CD4-positive, alpha-beta T cell treated with Interleukin-17A for 1 hour (primary cell): ENCODE data around the gene GAMT.

Source experiments
- DNase-seq: peaks from one replicate; pipeline ENCODE4 v3.0.0-alpha.2; 2020

Gene GAMT

DNA sequence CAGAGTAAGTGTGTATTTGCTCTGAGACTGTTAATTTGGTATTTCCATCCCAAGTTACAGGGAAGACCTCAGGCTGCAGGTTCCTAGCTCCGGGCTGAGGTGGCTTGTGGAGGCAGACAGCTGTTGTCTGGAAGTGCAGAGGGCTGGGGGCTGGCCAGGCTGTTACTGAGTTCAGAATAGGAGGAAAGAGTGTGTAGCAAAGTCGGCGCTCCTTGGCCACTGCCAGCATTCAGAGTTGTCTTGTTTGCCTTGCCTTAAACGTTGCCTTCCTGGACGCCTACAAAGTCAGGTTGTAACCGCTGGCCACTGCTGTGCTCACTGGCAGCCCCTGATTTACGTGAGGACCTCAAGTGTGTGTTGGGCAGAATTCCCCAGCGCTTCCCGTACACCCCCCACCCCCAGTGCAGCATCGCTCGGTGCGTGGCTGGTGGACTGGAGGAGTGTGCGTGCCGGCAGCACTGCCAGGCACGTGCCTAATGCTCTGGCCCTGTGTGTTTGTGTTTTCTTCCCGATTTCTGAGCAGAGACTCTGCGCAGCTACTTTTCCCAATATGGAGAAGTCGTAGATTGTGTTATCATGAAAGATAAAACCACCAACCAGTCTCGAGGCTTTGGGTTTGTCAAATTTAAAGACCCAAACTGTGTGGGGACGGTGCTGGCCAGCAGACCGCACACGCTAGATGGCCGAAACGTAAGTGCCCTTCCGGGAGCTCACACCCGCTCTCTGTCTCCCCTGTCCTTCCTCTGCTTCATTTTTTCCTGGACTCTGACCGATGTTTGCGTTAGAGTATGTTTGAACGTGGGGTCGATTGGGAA, 16.5 kb upstream of the GAMT start:
- no peak for DNase-seq

DNA sequence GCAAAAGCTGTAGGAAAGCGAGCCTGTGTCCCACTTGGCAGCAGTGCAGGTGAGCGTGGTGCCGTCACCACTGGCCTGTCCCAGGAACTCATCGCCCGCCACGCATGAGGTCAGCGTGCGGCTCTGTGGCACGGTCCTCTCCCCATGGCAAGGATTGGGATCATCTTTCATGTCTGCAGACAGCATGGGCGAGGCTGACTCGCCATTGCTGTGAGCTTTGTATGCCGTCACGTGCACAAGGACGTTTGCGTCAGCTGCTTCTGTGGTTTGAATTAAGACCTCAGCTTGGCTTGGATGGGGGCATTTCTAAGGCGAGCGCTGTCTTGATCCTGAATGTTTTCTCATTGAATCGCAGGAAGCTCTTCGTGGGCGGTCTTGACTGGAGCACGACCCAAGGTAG, 15.8 kb upstream of the GAMT start:
- DNase-seq: no peak

DNA sequence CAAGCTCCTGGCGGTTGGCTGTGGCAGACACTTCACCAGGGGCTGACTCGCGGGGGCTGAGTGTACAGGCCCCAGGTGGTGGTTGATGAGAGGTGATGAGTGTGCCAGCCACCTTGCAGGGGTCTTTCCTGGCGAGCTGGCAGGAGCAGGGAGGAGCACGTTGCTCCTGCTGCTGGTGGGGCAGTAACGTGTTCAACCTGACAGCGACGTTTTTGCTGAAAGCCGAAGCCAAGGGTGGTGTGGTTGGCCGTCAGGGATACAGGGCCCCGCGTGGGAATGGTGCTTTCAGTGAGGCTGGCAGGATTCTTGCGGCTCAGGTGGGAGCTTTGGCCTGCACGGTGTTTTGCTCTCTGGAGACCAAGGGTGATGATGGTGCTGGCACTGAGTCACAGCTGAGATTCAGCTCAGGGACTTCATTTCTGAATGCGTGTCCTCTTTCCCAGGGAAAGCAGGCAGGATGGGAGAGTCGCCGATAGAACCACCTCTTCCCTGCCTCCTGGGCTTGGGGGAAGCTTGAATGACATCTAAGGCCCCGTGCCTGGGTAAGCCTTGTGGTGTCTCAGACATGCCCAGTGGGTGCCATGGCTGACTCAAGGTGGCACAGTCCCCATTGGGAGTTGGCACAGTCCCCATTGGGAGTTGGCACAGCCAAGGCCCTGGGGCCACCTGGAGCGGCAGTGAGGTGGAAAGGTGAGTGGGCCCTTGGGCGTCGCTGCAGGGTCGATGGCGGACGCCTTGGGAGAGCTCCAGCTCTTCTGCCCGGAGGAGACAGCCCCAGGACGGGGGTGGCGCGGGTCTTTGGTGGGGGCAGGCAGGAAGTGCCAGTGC, 14.9 kb upstream of the GAMT start:
- DNase-seq: no peak

DNA sequence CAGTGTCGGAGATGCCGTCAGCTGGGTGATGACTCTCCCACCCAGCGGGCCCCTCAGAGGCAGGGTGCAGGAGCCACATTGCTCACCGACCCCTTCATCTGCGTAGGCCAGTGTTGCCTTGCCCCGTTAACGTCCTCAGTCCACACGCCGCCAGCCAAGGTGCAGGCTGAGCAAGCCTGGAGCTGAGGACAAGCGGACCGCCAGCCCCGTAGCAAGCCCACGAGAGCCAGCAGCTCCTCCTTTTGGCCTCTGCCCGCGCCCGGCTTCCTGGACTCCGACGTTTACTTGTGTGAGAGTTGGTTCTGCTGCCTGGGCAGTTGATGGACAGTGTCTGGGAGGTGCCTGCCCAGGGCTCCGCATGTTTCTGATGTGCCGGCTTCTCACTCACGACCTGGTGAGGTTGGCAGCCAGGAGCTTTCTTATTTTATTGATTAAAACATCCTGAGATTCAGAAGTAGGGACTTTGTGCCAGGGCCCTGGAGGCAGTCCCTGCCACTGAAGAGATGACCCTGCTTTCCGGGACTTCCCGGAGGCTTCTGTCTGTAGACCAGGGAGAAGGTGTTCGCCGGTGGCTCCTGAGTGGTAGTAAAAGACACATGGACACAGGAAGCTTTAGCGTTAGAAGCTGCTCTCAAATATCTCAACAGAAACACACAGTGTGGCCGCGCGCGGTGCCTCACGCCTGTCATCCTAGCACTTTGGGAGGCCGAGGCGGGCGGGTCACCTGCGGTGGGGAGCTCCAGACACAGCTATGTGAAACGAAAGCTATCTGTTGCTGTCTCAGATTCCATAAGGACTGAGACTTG, 11.9 kb upstream of the GAMT start:
- DNase-seq: no peak

DNA sequence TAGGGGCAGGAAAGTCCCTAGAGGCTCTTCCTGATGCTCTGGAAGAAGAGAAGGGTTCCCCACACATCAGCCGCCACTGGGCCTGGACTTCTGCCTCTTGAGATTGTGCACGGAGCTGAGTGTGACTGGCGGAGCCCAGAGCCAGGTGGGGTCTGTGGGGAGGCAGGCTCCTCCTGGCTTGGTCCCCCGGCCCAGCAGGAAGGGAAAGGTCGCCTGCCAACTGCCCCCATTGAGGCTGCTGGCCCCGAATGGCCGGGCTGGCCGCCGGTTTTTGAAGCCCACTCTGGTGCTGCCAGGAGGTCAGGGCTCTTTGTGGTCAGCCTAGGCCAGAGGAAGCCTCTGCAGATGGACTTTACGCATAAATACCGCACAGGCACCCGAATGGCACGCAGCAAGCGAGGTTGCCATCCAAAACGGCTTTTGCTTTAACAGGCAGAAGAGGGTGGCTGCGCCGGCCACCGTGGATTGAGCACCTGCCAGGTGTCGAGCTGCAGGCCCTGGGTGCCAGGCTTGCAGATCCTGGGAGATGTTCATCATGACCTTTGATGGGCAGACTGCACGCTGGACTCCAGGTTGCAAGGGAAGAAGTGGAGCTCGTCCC, 11.1 kb upstream of the GAMT start:
- DNase-seq: no peak

DNA sequence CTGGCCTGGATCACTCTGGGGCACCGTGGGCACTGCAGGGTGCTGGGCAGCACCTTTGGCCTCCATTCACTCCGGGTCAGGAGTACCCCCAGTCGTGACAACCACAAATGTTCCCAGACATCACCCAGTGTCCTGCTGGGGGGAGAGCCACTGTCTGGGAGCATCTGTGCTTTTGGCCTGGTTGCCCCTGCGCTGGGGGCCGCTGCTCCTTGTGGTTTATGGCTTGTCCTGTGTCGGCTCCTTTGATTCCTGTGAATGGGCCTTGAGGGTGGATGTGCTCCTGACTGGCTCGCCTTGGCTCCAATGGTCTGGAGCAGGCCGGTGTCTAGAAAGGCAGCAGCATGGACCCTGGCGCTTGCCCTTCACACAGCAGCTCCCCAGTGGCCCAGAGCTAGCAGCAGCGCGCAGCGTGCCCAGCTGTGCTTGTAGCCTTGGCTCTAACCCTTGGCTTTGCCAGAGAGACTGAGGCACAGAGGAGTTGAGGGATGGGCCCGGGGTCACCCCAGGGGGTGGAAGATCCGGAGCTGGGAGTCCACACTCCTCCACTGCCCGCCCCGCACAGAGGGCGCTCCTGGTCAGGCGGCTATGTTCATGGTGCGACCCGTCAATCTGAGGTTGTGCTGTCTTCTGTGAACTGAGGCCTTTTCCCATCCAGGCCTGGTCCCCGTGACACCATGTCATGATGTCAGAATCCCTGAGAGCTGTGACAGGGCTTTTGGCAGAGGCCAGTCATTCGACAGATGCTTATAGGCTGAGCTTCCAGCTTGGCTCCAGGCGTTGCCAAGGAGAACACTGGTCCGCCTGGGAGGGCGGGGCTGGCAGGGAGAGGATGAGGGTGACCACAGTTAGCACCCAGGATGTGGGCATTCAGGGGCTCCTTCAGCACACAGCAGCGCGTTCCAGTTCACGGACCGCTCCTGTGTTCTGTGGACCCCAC, 10.2 kb upstream of the GAMT start:
- DNase-seq: peak; percentile 52

DNA sequence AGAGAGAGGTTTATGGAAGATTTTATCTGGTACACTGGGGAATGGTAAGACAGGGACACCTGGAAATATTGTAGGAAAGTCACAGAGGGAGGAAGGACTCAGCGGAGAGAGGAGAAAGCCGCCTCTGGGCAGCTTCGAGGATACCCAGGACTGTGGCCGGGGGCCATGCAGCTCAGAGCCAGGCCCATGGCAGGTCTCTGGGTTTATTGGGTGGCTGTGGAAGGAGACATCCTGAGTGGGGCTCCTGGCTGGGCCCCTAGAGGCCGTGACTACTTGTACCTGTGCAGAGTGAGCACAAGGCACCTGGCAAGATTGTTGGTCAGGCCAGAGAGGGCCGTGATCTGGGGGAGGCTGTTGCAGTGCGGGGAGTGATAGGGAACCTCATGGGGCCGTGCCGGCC, 9.4 kb upstream of the GAMT start:
- no peak for DNase-seq

DNA sequence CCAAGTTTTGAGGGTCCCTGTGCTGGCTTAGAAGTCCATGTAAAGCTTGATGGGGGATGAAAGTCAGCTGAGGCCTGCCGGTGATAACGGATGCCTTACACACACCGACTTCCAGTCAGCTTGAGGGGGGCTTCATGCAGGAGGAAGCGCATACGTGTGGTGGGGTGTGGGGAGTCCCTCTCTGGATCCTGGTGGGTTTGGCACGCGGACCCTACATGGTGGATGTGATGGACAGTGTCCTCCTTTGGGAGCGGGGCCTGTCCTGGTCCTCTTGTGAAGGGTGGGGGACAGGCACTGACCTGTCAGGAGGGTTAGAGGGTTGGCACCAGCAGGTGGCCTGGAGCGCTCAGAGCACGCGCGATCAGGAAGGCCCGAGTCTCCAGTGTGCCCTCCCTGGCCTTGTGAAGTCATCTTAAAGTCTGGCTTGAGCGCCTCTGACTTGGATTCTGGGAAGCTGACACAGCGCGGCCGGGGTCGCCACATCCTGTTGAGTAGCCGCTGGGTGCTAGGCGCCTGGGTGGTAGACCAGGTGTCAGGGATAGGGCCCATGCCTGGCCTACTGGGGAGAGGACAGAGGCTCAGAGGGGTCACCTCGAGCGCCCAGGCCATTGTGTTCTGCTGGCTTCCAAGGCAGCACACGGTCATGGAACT, 8.9 kb upstream of the GAMT start:
- DNase-seq: no peak

DNA sequence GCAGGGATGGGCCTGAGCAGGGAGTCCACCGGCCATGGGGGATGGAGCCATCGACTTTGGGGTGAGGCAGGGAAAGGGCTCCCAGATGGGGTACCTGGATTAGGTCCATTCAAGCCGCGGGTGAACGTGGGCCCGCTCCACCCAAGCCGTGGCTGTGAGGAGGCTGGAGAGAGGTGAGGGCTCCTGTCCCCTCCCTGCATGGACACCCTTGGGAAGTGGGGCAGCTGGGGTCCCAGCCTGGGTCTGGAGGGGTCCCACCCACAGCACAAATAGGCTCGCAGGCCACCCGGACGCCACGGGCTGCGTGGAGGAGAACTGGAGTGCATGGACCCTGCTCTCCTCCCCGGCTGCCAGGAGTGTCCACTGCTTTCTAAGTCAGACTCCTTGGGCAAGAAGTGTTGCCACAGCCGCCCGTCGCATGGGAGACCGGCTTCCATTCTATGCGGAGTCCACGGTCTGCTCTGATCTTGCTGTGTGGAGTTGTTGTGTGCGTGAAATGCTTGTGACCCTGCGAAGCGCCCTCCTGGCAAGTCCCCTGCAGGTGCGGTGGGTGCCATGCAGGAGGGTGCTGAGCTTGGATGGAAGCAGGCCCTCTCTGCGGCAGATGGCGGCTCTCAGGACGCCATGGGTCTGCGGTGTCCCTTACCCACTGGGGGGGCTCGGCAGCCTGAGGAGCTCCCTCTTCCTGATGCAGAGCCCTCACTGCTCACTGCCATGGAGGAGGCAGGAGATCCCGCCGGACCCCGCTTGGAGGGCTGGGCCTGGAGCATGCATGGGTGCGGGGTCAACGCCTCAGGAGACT, 8.1 kb upstream of the GAMT start:
- no peak for DNase-seq

DNA sequence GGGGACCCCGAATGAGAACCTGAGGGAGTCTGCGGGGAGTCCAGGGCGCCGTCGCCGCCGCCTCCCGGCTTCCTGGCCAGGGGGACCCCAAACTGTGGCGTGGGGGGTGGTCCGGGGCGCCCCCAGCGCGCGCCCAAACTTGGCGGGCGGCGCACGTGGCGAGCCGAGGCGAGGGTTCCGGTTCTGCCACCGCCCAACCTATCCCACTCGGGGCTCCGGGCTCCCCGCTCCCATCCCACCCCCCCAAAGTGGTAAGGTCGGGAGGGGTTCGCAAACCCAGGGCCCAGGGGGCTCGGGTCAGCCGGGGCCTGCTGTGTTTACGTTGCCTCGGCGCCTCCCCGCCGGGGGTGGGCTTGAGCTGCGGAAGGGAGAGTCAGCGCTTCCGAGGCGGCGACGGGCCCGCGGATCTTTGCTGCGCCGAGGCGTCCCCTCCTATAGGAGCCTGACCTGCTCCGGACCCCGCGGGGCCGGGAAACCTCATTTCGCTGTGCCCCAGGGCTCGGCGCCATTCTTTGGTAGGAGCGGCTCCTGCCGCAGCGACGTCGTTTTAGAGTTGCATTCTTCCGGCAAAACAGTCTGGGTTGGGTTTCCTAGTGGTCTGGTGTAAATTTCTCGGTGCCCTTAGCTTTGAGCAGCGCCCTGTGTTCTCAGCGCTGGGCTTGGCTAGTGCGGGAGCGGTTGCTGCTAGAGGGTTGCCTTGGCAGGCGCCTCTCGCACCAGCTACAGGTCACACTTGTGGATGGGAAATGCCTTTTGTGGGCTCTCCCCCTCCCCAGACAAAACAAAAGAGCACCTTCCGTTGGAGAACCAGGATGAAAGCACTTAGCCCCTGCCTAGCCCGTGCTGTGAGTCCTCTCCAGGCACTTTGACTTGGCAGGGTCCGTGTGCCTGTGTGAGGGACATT, 7.2 kb upstream of the GAMT start:
- DNase-seq: peak; percentile 76

DNA sequence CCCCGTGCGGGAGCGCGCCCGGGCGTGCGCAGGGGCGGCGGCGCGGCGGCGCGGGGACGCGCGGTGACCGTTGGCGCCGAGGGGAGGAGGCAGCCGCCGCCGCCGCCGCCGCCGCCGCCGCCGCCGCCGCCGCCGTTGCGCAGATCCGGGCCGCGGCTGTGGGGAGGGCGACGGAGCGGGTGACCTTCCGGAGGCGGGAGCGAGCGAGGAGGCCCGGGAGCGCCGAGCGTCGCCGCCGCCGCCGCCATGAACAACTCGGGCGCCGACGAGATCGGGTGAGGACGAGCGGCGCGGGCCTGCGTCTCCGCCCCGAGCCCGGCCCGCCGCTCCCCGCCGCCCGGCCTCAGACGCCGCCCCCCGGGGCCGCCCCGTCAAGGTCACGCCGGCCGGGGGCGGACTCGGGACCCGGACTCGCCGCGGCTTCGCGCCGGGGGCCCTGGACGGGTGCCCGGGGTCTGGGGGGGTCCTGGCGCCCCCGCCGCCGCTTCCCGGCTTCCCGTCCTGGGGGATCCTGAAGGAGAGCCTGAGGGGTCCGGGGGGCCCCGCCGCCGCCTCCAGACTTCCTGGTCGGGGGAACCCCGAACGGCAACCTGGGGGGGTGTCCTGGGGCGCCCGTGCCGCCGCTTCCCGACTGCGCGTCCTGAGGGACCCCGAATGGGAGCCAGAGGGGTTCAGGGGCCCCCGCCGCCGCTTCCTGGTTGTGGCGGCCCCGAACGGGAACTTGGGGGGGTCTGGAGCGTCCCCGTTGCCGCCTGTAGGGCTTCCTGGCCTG, 6.4 kb upstream of the GAMT start, which contains the start of gene DAZAP1:
Gene DAZAP1 (plus strand): TSS at position 59 of the 772 bp plus-strand sequence. CDS start 188 bp downstream, at position 247.
- DNase-seq: peak; percentile 45

DNA sequence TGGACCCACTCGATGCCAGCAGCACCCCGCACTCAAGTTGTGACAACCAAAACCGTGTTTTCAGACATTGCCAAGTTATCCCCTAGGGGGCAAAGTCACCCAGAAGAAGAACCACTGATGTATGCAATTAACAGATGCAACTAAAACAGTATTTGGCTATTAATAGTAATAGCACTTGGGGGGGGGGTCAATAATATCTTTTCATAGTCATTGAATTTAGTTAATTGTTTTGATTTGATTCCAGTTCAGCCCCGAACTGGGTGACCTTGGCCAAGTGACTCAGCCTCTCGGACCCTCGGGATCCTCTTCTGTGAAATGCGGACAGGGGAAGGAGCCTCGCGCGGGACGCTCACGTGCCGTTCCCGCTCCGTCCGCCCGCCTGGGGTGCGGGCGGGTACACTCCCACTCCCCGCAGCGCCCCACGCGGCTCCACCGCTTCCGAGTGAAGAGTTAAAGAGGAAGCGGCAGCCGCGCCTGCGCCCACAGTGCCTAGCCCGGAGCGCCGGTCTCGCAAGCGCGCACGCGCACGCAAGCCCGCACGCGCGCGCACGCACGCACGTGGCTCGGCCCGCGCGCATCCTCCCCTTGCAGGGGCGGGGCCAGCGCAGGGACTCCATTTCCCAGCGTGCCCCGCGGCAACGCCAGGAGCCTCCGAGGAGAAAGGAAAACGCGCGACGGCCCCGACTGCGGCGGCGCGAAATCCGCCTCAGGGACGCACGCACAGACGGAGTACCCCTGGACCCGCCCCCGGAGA, 5.6 kb upstream of the GAMT start:
- DNase-seq: peak; percentile 99

DNA sequence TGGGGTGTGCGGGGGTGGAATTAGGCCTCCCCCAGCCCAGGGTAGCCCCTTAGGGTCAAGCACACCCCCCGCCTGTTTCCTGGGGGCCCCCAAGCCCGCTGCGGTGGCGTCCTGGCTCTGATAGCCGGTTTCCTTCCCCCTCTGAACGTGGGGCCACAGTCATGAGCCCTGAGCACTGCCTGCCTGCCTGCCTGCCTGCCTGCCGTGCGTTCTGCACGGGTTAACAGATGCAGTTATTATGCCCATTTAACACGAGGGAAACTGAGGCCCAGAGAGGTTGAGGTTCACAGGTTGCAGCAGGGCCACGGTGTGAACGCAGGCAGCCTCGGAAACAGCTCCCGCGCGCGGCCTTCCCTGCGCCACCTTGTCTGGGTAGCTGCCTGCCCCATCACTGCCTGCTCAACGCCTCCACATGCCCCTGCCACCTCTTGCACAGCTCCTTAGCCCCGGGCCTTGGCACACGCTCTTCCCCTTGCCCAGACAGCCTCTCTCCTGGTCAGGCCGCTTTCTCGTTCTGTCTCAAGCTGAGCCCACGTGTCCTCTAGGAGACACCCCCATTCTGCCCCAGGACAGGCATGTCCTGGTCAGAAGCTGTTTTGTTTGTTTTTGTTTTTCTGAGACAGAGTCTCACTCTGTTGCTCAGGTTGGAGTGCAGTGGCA, 1.2 kb upstream of the GAMT start:
- no peak for DNase-seq

DNA sequence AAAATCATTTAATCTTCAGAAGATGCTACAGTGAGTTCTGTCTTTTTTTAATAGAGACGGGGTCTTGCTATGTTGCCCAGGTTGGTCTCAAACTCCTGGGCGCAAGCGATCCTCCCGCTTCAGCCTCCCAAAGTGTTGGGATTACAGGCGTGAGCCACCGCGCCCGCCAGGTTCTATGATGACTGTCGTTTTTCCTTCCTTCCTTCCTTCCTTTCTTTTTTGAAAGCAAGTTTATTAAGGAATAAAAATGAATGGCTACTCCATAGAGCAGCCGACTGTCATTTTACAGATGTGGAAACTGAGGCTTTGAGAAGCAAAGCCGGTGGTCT, 511 bp upstream of the GAMT start:
- DNase-seq: no peak

DNA sequence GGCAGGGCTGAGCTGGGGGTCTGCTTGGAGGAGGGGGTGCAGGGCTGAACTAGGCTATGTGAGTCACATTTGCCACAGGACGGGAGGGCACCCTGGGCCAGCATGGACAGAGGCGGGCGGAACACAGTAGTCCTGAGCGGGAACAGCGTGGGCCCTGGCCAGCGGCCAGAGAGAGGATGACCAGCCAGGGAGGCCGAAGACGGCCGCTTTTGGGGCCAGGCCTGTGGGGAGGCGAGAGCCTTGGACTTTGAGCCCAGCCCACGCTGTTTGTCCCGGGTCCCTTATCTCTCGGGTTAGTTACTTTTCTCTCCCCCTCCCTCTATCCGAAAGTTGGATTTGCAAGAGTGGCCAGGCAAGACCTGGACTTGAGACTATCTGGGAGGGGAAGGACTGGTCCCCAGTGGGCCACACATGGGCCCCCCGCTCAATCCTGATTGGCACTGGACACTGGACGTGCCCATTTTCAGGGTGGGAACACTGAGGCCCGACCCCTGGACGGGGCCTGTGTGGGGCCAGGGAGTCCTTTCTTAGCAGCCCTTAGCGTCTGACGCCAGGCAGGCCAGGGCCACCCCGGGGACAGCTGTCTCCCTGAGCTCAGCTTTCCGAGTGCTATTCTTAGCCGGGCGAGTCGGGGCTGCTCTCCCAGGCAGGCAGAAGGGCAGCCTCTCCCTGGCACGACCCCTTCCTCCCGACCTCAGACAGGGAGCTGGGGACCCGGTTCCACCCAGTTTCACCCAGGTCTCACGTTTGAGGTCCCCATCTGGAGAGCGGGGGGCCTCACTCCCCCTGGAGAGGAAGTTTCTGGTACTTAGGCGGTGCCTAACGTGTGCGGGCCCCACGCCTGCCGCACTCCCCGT, 833 bp downstream of the GAMT start:
- no peak for DNase-seq

DNA sequence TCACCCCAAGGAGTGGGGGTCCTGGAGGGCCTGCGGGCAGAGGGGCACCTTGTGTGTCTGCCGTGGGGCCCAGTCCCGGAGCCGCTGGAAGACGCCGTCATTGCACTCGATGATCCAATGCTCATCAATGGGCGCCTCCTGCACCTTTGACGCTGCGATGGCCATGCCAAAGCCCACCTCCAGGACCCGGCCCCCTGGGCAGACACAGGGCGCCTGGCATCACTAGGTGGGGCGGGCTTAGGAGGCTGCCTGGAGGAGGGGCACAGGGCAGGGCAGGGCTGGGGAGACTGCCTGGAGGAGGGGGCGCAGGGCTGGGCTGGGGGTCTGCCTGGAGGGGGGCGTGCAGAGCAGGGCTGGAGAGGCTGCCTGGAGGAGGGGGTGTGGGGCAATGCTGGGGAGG, 1.6 kb downstream of the GAMT start:
- no peak for DNase-seq
